ENCODE results near the gene CHN2.

DNA sequence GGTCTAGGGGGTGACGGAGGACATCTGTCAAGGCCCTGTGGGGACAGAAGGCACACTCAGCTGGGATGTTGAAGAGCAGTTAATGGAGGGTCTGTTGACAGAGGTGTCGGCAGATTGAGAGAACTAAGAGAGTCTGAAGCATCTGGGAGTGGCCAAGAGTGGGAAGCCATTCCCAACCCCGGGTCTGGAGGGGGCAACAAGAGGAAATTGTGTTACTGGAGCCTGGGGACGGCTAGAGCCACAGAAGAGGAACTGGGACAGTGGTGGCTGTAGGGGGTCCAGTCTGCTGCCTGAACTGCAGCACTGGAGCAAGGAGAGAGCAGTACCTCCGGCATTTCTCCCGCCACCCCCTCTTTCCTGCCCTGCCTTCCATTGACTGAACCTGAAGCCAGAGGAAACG is 136.6 kb downstream of the CHN2 start:
- TF ChIP-seq, protein P1, sequence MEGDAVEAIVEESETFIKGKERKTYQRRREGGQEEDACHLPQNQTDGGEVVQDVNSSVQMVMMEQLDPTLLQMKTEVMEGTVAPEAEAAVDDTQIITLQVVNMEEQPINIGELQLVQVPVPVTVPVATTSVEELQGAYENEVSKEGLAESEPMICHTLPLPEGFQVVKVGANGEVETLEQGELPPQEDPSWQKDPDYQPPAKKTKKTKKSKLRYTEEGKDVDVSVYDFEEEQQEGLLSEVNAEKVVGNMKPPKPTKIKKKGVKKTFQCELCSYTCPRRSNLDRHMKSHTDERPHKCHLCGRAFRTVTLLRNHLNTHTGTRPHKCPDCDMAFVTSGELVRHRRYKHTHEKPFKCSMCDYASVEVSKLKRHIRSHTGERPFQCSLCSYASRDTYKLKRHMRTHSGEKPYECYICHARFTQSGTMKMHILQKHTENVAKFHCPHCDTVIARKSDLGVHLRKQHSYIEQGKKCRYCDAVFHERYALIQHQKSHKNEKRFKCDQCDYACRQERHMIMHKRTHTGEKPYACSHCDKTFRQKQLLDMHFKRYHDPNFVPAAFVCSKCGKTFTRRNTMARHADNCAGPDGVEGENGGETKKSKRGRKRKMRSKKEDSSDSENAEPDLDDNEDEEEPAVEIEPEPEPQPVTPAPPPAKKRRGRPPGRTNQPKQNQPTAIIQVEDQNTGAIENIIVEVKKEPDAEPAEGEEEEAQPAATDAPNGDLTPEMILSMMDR (IDR thresholded peaks at IDR 0.05): no peak
- TF ChIP-seq POLR2A (IDR thresholded peaks at IDR 0.05): no peak
- no peak for TF ChIP-seq POLR2AphosphoS5 (IDR thresholded peaks at IDR 0.05)

All from transverse colon (tissue), 4 donors.